HuH-7.5 (cell line): Measurements from ENCODE around the gene HYAL3.

ENCODE experiments used
- DNase-seq: peaks from one replicate; pipeline ENCODE4 v3.0.0; 2011; ENCODE audit warnings: low spot score

Gene HYAL3

DNA sequence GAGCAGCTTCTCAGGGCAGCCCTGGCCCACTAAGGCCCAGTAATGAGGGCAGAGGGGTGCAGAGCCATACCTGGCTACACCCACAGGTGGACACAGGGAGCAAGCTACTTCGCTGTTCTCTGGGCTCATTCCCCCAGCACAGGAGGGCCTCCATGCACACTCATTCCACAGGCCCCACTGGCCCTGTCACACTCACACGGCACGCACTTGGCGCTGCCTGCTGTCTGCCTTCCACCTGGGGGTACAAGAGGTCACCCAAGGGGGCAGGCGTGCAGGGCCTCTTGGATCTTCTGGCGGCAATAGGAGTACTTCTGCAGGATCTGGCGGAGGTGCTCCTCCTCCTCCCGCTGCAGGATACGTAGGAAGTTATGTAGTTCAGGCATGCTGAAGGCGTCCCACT, 31.1 kb upstream of the HYAL3 start:
- no peak for DNase-seq

DNA sequence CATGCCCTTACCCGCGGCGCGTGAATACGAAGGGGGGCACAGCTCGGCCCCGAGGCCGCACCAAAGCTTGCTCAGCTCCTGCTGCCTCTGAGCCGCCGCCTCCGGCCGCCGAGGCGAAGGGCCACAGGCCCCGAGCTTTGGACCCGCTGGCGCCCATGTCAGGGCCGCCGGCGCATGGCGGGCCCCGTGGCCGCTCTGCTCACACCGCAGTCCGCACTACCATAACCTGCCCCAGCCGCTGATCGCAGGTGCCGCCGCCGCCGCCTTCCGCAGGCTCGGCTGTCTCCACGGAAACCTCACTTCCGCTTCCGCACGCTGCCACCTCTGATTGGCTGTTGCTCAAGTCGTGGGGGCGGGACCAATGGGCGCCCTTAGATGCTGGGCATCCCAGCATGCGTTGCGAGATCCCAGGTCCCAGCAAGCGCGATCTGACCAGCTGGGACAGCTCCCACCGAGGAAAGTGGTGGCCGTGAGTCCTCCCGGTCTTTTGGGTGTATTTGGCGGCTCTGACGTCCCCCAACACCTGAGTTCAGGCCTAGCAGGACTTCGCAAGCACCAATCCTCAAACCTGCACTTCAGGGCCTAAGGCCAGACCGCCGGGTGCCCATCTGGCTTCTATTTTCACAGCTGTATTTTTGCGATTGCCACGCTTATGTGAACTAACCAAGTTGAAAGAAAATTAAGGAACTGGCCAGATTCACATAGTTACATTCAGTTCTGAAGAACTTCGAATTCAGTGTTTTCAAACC, 28.9 kb upstream of the HYAL3 start, which contains the start of gene TUSC2:
Gene TUSC2, minus strand, starts transcription at position 281 of the 749 bp plus-strand sequence. Its CDS starts 124 bp downstream, at position 157.
- peak; percentile 97 for DNase-seq

GRCh38 chr3:50327129-50327528, 27.9 kb upstream of the HYAL3 start:
- no peak for DNase-seq

GRCh38 chr3:50326182-50326541, 27.0 kb upstream of the HYAL3 start:
- no peak for DNase-seq

DNA sequence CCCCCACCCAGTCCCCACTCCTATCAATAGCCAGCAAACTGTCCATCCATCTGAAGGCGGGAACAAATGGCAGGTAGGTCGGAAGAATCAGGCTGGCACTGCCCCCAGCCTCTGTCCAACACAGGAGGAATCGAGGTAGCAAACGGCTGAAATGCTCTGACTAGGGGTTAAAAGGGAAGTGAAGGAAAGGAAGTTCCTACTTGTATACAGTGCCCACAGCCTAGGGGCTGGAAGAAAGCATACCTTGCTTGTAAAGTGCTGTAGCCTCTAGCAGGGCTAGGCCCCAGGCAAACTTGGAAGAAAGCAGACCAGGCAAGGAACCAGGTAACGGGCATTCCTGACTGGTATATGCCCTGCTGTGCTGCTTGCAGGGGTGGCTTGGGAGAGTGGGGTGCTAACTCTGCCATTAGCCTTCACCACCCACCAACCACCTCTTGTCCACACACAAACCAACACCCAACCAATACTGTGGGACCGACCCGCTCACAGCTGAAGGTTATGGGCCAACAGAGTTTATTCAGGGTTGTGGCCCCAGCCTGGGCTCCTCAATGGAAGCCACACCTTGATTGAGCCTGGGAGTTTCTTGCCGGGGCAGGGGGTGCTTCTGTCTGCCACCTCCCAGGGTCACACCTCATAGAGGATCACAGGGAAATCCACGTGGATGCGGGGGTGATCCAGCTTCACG, 26.4 kb upstream of the HYAL3 start:
- no peak for DNase-seq

DNA sequence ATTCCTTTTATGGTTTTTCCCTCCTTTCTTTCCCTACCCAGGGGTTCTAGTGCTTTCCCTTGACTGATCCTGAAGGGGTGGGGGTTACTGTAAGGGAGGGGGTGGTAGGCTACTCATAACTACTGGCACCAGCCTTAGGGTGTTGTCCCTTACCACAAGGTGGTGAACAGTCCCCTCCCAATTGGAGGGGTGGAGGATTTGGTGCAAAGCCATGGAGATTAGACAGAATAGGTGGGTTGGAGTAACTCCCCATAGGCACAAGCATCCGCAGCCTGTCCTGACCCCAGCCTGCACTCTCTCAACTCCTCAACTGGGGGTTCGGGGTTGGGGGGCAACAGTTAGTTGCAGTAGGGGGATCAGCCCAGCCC, 25.9 kb upstream of the HYAL3 start:
- no peak for DNase-seq

- peak; percentile 90 for DNase-seq
Observed at GRCh38 chr3:50324351-50325112, 25.3 kb upstream of the HYAL3 start.

- DNase-seq = no peak
Observed at GRCh38 chr3:50323614-50324199, 24.5 kb upstream of the HYAL3 start.

GRCh38 chr3:50323092-50323600, 23.9 kb upstream of the HYAL3 start:
- DNase-seq = no peak

DNA sequence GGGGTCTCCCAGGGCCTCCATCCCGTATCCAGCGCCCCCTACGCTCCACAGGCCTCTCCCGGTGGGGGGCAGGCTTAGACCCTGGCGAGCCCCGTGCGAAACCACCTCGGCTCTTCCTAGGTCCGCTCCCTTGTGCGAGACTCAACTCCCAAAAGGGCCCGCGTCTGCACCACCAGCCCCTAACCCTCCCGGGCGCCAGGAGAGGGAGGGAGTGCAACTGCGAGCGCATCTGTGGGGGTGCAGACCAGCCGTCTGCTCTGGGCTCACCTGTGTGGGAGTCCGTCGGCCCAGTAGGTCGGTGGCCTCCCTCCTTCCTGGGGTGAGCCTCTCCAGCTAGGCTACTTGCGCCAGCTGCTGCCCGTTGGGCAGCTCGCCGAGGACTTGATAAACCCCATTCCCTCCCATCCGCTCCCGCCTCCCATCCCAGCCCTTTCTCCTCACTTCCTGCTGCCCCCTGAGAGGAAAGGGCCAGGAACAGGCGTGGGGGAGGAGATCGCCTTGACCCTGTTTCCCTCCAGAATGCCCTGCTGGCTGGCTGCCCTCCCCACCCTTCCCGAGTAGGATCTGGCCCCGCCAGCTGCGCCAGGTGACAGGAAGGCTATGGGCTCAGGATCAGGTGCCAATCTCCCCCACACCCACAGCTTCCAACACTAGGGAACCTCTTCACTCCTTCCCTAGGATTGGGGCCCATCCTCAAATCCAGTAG, 23.3 kb upstream of the HYAL3 start, which contains the start of gene HYAL2:
Gene HYAL2, minus strand, starts transcription at position 360 of the 706 bp plus-strand sequence. CDS start 2,256 bp downstream, outside the sequence.
- DNase-seq = no peak

GRCh38 chr3:50322115-50322385, 22.8 kb upstream of the HYAL3 start:
- DNase-seq = no peak

GRCh38 chr3:50321336-50322114, 22.3 kb upstream of the HYAL3 start:
- DNase-seq = peak; percentile 90

GRCh38 chr3:50320853-50321335, 21.7 kb upstream of the HYAL3 start:
- peak; percentile 87 for DNase-seq

DNA sequence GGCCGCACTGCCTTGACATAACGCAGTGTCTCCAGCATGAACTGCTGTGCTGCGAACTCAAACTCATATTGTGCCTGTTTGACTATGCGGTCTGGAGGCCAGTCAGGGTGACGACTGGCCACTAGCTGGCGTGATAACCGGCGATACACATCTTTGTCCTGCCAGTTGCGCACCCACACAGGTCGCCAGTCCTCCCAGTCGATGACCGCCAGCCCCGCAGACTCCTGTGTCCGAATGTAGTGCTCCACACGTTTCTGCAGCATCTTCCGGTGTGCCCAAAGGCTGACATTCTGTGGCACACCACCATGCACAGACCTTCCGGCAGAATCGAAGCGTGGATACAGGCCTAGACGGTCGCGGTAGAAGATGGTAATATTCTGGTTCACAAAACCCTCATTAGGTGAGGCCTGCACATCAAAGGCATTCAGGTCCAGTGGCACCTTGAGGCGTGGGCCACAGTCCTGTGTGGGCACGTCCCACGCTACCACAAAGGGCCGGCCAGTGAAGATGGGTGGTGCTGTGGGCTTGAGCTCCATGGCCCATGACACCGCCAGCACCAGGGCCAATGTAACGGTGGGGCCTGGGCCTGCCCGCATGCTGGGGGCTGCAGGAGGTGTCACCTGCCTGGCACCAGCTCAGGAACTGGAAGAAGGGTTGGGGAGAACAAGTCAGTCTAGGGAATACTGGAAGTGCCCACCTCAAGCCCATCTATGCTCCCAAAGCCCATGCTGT, 20.9 kb upstream of the HYAL3 start:
- DNase-seq = no peak

DNA sequence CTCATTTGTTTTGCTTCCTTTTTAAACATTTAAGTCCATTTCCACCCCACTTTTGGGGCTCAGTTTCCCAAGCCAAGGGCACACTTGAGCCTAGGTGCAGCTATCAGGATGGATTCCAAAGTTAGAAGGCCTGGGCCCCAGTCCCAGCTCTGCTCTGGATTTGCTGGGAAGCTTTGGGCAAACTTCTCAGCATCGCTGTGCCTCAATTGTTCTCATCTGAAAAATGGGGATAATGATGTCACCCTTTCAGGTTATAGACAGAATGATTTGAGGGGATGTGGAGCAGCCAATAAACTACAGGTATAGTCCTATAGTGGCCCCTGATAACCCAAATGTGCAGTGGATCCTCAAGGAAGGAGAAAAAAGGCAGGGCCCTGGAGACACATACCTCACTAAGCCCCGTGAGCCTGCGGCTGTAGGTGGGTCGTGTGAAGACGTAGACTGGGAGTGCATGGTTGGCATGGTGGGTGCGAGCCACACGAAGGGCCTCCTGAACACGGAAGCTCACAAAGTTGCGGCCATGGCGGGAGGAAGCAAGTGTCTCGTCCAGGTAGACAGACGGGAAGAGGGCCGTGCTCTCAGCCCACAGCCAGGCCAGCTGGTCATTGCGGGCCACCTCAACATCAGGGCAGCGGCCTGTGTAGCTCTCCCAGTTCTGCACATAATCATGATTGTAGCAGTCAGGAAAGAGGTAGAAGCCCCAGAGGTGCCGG, 20.1 kb upstream of the HYAL3 start:
- no peak for DNase-seq

GRCh38 chr3:50318615-50319014, 19.4 kb upstream of the HYAL3 start:
- DNase-seq = no peak

DNA sequence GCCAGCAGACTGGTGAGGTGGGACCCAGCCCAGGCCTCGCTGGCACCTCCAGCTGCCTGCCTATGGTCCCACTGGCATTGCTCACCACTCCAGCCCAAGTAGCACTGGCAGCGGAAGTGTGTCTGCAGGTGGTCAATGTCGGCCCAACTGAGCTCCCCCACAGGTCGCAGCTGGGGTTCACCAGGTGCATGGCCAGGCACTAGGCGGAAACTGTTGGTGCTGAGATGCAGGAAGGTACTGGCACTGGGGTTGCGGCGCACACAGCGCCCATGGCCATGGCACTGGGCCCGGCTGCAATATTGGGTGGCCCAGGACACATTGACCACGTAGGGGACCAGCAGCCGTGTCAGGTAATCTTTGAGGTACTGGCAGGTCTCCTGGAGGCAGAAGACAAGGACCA, 19.0 kb upstream of the HYAL3 start:
- DNase-seq = no peak

DNA sequence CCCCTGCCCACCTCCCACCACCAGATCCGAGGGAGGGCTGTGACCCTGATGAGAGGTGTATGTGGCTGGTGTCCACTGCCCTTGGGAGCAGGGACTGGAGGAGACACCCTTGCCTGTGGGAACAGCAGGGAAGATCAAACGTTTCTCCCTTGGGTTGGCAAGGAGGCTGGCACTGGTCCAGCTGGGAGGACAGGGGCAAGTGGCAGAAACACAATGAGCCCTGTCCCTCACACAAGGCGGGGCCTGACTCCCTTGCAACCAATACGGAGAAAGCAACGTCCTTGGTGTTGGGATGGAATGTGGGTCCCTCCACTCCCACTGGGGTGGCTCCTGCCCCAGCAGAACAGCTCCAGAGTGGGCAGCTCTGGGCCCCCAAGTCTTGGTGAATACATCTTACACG, 18.1 kb upstream of the HYAL3 start:
- no peak for DNase-seq

- DNase-seq = no peak
Observed at GRCh38 chr3:50316657-50317242, 17.5 kb upstream of the HYAL3 start.
